NCI-H2107 (cell line): ENCODE results near the gene LHPP.

Experiments used
- DNase-seq: peaks from one replicate; lab custom pipeline; 2025; lab: John Stamatoyannopoulos, UW

LHPP gene

GRCh38 chr10:124644771-124645415 is 183.3 kb downstream of the LHPP start:
- DNase-seq, result no peak

GRCh38 chr10:124645467-124646095 is 184.0 kb downstream of the LHPP start:
- DNase-seq, result no peak

- DNase-seq, result no peak
These were observed 185.1 kb downstream of the LHPP start for GRCh38 chr10:124646483-124647352.

- no peak for DNase-seq
These were observed 186.0 kb downstream of the LHPP start for GRCh38 chr10:124647421-124648130.

- no peak for DNase-seq
These were observed 186.5 kb downstream of the LHPP start for GRCh38 chr10:124648131-124648475.

GRCh38 chr10:124648738-124649137 is 187.1 kb downstream of the LHPP start:
- peak; percentile 34 for DNase-seq

GRCh38 chr10:124649214-124649613 is 187.6 kb downstream of the LHPP start:
- DNase-seq, result no peak

GRCh38 chr10:124650263-124650662 is 188.6 kb downstream of the LHPP start:
- no peak for DNase-seq

GRCh38 chr10:124650820-124651401 is 189.3 kb downstream of the LHPP start:
- no peak for DNase-seq

- DNase-seq, result no peak
These were observed 189.8 kb downstream of the LHPP start for GRCh38 chr10:124651402-124651891.

GRCh38 chr10:124652200-124652599 is 190.6 kb downstream of the LHPP start:
- DNase-seq, result no peak

- no peak for DNase-seq
These were observed 191.1 kb downstream of the LHPP start for GRCh38 chr10:124652701-124653100.

GRCh38 chr10:124653311-124653710 is 191.7 kb downstream of the LHPP start:
- DNase-seq, result no peak

- DNase-seq, result no peak
These were observed 192.4 kb downstream of the LHPP start for GRCh38 chr10:124653811-124654651.

- no peak for DNase-seq
These were observed 193.1 kb downstream of the LHPP start for GRCh38 chr10:124654686-124655085.

- no peak for DNase-seq
These were observed 193.8 kb downstream of the LHPP start for GRCh38 chr10:124655191-124656112.

GRCh38 chr10:124656113-124656490 is 194.5 kb downstream of the LHPP start:
- DNase-seq, result no peak

GRCh38 chr10:124656541-124656940 is 194.9 kb downstream of the LHPP start:
- no peak for DNase-seq

- DNase-seq, result no peak
These were observed 196.2 kb downstream of the LHPP start for GRCh38 chr10:124657806-124658205.
